IPS DF 19.7 (cell line): ENCODE measurements around the gene TREX2.

ENCODE experiments used
- DNase-seq: peaks from one replicate; pipeline ENCODE4 v3.0.0-alpha.2; 2013; ENCODE audit warnings: low read depth, low spot score

The TREX2 gene

DNA sequence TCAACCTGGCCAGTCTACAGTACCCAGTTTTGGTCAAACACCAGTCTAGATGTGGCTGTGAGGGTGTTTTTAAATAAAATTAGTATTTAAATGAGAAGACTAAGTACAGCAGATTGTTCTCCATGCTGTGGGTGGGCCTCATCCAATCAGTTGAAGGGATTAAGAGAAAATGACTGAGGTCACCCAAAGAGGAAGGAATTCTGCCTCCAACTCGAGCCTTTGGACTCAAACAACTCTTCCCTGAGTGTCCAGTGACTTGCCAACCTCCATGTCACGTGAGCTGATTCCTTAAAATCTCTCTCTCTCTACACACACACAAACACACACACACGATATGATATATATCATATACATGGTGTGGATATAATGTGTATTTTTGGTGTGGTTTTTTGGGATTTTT is 10.0 kb downstream of the TREX2 start:
- DNase-seq = no peak

DNA sequence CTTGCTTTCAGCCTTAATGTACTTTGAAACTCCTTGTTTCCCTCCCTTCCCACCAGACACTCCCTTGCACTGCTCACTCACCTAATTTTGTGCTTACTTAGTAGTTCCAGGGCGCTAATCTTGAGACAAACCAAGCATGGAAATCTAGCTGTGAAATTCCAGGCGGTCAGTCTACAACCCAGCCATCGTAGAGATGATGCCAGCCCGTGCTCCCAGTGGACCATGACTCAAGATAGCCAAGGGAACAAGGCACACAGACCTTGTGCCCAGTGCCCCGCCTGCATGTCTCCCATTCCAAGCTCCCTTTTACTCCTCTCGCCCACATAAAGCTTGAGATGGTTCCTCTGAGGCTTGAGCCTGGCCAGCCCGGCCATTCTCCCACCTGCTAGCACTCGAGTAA is 11.1 kb downstream of the TREX2 start:
- DNase-seq = no peak

DNA sequence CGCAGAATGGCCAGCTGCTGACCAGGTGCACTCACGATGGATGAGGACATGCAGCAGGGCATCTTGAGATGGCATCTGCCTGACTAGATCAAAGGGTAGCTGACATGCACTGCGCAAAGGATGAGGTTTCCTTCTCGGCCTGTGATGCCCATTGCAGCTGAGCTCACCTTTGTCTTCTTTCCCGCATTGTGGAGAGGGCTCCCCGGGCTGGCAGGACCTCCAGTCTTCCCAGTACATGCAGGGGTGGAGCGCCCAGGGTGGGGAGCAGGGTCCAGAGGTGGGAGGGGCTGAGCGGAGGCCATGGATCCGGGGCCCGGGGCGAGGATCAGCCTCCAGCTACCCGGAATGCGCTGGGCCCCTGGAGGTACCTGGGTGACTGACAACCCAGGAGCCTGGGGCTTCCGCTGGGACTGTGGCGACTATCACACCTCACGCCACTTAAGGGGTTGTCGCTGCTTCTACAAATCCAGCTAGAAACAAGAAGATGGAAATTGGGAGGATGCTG is 12.0 kb downstream of the TREX2 start:
- no peak for DNase-seq

DNA sequence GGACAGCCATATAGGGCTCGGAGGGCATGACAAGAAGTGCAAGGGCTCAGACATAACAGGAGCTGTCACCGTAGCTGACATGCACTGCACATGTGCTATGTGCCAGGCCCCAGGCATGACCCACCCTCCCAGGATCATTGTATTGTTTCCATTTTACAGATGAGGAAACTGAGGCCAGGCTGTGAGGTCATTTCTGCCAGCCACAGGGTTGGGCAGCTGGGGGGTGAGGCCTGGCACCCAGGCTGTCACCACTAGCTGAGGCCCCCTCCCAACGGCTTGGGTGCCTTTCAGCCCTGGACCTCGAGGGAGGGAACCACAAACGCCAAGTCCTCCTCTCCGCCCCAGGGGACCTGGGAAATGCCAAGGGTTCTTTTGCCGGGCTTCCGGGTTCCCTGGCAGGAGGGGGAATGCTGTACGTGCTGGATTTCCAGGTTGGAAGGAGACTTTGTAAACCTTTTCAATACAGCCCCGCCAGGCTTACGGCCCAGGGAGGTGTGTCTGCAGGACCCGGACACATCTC is 12.6 kb downstream of the TREX2 start:
- DNase-seq = no peak

GRCh38 chrX:153430796-153431195 is 15.1 kb downstream of the TREX2 start:
- no peak for DNase-seq

DNA sequence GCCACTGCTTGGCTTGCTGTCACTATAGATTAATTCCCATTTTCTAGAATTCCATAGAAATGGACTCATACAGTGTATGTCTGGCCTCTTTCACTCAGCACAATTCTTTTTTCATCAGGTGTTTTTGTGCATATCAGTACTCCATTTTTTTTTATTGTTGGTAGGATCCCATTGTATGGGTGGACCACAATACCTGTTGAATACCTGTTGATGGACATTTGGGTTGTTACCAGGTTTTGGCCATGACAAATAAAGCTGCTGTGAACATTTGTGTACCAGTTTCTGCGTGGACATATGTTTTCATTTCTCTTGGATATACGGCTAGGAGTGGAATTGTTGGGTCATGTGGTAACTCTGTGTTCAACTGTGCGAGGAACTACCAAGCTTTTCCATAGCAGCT is 19.7 kb downstream of the TREX2 start:
- DNase-seq = no peak

DNA sequence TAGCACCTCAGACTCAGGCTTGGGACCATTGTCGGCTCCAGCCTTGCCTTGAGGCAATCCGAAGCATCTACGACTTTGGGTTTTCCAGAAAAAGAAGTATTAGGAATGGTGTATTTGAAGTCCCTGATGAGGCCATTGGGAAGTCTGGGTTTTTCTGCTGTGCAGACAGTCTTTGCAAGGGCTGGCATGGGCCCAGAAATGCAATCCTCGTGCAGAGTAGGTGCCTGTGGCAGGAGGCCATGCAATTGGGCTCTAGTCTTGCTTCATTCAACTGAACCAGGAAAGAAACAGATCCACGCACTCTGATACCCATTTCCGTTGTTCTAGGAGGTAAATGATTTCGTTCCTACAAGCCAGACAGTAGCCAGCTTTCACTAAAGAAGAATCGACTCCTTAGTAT is 22.2 kb downstream of the TREX2 start:
- DNase-seq = no peak

DNA sequence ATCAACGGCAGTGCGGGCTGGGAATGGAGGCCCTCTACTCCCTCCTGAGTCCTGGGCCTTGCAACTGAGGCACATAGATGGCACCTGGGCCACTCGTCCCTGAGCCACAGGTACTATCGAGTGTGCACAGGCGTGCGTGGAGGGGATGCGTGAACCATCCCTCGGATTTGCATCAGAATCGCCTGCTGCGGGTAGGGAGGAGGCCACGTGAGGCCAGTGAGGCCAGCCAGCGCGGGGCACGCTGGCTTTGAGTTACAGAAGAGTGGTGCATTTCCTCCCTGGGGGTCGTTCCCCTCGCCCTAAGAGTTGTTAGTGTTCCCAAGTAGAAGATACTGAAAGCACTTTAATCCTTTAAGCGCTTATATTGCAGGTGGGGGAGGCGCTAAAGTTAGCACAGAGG is 24.0 kb downstream of the TREX2 start:
- no peak for DNase-seq

DNA sequence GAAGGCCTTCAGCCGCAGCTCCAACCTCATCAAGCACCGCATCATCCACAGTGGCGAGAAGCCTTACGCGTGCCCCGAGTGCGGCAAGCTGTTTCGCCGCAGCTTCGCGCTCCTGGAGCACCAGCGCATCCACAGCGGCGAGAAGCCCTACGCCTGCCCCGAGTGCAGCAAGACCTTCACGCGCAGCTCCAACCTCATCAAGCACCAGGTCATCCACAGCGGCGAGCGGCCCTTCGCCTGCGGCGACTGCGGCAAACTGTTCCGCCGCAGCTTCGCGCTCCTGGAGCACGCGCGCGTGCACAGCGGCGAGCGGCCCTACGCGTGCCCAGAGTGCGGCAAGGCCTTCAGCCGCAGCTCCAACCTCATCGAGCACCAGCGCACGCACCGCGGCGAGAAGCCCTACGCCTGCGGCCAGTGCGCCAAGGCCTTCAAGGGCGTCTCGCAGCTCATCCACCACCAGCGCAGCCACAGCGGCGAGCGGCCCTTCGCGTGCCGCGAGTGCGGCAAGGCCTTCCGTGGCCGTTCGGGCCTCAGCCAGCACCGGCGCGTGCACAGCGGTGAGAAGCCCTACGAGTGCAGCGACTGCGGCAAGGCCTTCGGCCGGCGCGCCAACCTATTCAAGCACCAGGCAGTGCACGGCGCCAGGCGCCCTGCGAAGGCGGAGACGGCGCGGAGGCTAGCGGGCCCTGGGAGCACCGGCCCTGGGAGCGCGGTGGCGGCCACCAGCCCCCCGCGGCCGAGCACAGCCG is 24.8 kb downstream of the TREX2 start:
- DNase-seq = no peak

DNA sequence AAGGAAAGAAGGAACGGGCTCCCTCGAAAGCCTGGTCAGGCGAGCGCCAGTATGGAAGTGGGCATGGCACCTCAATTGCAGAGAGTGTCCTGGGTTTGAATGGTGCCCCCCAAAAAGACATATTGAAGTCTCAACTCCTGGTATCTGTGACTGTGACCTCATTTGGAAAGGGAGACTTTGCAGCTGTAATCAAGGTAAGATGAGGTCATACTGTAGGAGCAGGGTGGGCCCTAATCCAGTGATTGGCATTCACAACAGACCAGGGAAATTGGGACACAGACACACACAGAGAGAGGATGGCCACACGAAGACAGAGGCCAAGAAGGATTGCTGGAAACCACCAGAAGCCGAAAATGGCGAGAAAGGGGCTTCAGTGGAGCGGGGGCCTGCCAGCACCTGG is 28.2 kb downstream of the TREX2 start:
- DNase-seq = no peak

- DNase-seq = no peak
Observed at GRCh38 chrX:153416781-153417450, 28.9 kb downstream of the TREX2 start.

DNA sequence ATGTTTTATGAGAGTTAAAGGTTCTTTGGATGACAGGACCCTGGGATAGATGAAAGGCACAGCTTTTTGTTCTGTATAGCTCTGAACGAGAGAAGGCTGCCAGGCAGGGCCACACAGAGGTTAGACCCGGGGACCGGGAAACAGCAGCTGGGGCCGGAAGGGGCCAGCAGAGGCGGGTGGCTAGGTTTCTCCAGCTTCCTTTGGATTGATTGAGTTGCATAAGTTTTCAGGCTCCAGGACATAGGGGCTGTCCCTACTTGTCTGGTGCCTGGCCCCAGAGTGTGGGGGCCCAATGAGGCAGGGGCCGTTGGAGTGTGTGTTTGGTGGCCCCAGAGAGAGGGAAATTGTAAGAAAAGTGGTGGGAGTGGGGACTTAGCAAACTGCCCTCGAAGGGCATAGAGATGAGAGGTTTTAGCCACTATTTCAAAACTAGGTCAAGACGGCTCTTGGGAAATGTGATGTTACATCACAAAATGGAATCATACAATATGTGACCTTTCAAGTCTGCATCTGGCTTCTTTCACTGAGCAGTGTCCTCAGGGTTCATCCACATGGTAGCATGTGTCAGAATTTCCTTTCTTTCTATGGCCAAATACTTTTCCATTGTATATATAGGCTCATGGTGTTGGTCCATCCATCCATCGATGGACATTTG is 30.9 kb downstream of the TREX2 start:
- no peak for DNase-seq

- DNase-seq = no peak
Observed at GRCh38 chrX:153413731-153414130, 32.1 kb downstream of the TREX2 start.

- no peak for DNase-seq
Observed at GRCh38 chrX:153412746-153413720, 32.8 kb downstream of the TREX2 start.

DNA sequence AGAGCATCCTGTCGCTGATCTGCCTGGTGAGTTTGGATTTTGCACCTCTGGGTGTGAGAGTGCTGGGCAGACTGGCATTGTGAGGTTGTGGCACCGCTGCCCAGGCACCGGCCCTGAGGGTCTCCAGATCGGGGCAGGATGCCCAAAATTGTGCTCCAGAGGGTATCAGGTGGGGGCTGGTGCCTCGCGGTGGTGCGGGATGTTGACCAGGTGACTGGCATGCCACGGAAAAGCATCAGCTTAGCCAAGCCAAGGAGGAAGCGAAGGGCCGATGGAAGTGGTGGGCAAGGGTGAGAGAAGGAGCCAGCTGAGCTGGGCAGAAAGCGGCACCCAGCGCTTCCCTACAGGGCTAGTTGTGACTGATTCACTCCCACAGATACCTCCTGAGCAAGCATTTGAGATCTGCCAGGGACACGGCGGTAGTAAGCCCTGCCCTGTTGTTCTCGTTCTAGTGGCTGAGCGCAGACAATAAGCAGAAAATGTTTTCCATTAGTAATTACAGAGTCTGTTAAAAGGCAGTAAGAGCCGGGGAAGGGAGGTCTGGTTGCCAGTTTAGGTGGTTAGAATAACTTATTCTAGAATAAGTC is 33.8 kb downstream of the TREX2 start:
- no peak for DNase-seq

DNA sequence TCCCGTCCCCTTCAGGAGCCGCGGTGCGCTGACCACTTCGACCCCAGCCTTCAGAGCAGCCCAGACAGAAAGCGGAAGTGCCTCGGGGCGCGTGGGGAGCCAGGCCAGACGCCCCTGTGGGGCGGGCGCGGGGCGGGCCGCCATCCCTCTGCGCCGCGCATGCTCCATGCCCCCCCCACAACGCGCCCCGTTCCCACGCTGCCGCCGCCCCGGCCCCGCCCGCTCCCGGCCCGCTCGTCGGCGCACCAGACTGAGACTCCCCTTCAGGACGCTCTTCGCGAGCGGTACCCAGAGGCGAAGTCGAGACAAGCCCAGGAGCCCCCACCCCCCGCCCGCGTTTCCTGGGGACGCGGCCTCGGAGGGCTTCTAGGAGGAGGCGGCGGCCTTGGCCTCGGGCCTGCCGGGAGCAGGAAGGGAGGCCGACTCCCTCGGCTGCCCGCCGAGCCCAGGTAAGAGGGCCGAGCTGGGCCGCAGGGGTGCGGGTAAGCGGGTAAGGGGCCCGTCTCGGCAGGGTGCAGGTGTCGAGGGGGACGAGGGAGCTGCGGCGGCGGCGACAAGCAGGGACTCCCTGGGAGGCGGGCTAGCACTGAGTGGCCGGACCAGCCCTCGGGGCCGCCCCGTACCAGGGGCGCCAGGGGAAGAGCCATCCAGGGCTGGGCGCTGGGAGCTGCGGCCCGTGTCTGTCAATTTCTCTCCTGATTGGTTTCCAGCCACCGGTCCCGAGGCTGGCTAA is 34.4 kb downstream of the TREX2 start, which contains the start of gene ZFP92:
Gene ZFP92 (plus strand): TSS at position 218 of the 733 bp plus-strand sequence. CDS start 6,851 bp downstream, outside the sequence.
- no peak for DNase-seq

GRCh38 chrX:153410888-153411254 is 35.0 kb downstream of the TREX2 start:
- no peak for DNase-seq

DNA sequence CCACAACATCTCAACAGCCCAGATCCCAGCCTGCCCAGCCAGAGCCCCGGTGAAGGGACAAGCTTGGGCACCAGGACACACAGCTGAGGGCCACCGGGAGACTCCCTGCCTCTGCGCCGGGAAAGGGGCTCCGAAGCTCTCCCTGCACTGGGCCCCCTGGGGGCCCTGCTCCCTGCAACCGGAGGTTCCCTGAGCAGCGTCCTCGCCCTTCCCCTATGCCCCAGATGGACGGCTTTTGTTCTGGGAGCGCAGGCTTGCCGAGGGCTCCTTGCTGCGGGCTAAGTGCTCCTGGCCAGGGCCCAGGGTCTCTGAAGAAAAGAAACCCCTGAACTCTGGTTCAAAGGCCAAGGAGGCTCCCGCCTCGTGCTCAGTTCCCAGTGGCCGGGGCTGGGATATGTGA is 35.5 kb downstream of the TREX2 start:
- DNase-seq = no peak

GRCh38 chrX:153409414-153410101 is 36.3 kb downstream of the TREX2 start:
- DNase-seq = no peak
